Peyer's patch (tissue), 4 donors: Measurements from ENCODE around the gene MCTP1. TPM values are rescaled to one million over a fixed set of nuclear protein-coding genes. Genes with fewer than 3 reads are reported as not detected.

Source experiments
- DNase-seq, 3 donors: peaks; one replicate each; pipeline ENCODE4 v3.0.0-alpha.2; 2017 to 2019
- H3K27ac ChIP-seq, 4 donors: fragments of 200-600 bp; sonication (generic); one replicate each; pipeline ENCODE4 v1.5.1; 2016 to 2019
- H3K27me3 ChIP-seq, 2 donors: fragments of 200-600 bp; sonication (generic); one replicate each; pipeline ENCODE4 v1.5.1; 2019
- H3K36me3 ChIP-seq, 3 donors: fragments of 200-600 bp; sonication (generic); one replicate each; pipeline ENCODE4 v1.5.1; 2016 to 2019
- H3K4me1 ChIP-seq, 4 donors: fragments of 200-600 bp; sonication (generic); one replicate each; pipeline ENCODE4 v1.5.1; 2016 to 2019
- H3K4me3 ChIP-seq, 4 donors: fragments of 200-600 bp; sonication (generic); 1 replicate in 3 of 4; 2 replicates in 1 of 4; pipeline ENCODE4 v1.5.1; 2016 to 2019; ENCODE audit warnings: mild to moderate bottlenecking in 1 of 4
- H3K9me3 ChIP-seq, 4 donors: fragments of 200-600 bp; sonication (generic); one replicate each; pipeline ENCODE4 v1.5.1; 2016 to 2019; ENCODE audit warnings: mild to moderate bottlenecking in 1 of 4
- POLR2A ChIP-seq, 2 donors: fragments of 450-650 bp; IDR thresholded peaks; one replicate each; pipeline ENCODE4 v1.5.1; 2017; ENCODE audit warnings: antibody characterized with exemption in 2 of 2, mild to moderate bottlenecking in 2 of 2, moderate library complexity in 2 of 2
- total RNA-seq, 4 donors: library from RNA; depleted of rRNA; stranded (reverse); fragments of >200 nt; gene quantifications; one replicate each; pipeline ENCODE4 v1.1.0, GENCODE V29; 2016
- TF ChIP-seq, protein P1 (sequence below), 6 experiments: fragments of 450-650 bp in 4 of 6; fragments of 200-600 bp in 2 of 6; sonication (generic) in 1 of 6; IDR thresholded peaks; one replicate each; pipeline ENCODE4 v1.5.1; 2017 to 2019; ENCODE audit warnings: antibody characterized with exemption in 6 of 6, mild to moderate bottlenecking in 3 of 6, moderate library complexity in 1 of 6

MCTP1 gene
- total RNA-seq, 4 donors from 2014 or later: 4.7 to 61.1 (median 11.3) TPM

DNA sequence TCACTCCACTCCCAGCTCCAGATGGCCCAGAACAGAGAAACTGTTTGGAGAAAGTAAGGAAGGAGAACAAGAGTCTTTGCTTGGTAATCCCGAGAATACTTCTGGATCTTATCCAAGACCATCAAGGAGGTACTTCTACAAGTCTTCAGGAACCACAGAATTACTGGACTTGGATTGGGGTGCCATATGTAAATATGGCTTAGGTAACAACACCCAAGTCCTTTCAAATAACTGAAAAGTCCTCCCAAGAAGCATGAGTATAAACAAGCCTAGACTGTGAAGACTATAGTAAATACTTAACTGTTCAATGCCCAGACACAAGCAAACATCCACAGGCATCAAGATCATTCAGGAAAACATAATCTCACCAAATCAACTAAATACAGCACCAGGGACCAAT, 170.0 kb downstream of the MCTP1 start:
- DNase-seq: no peak
- Histone ChIP-seq H3K27me3 (no peaks in the 10 kb centered on the region), H3K4me3 (no peak overlapping the region), H3K9me3 (no peaks in the 10 kb centered on the region), H3K4me1 (no peaks in the 10 kb centered on the region), H3K27ac (no peak overlapping the region), H3K36me3 (no peaks in the 10 kb centered on the region)
- TF ChIP-seq POLR2A (IDR thresholded peaks at IDR 0.05): no peak
- TF ChIP-seq, protein P1, sequence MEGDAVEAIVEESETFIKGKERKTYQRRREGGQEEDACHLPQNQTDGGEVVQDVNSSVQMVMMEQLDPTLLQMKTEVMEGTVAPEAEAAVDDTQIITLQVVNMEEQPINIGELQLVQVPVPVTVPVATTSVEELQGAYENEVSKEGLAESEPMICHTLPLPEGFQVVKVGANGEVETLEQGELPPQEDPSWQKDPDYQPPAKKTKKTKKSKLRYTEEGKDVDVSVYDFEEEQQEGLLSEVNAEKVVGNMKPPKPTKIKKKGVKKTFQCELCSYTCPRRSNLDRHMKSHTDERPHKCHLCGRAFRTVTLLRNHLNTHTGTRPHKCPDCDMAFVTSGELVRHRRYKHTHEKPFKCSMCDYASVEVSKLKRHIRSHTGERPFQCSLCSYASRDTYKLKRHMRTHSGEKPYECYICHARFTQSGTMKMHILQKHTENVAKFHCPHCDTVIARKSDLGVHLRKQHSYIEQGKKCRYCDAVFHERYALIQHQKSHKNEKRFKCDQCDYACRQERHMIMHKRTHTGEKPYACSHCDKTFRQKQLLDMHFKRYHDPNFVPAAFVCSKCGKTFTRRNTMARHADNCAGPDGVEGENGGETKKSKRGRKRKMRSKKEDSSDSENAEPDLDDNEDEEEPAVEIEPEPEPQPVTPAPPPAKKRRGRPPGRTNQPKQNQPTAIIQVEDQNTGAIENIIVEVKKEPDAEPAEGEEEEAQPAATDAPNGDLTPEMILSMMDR (IDR thresholded peaks at IDR 0.05): no peak

DNA sequence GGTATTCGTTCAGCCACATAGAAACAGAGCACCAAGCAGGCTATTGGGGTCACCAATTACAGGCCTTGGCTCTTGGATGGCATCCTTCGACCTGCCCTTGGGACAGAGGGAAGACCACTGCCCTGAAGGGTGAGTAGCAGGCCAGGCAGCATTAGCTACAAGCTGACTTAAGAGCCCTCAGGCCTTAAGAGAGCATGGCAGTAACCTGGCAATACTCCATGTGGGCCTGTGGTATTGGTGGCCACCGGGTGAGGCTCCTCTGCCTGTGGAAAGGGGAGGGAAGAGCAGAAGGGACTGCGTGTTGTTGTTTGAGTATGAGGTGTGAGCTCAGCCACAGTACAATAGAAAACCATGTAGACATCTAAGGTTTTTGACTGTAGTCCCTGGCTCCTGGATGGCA, 170.6 kb downstream of the MCTP1 start:
- Histone ChIP-seq H3K36me3 (no peaks in the 10 kb centered on the region), H3K27me3 (no peaks in the 10 kb centered on the region), H3K4me3 (no peak overlapping the region), H3K27ac (no peak overlapping the region), H3K4me1 (no peaks in the 10 kb centered on the region), H3K9me3 (no peaks in the 10 kb centered on the region)
- DNase-seq: no peak
- TF ChIP-seq POLR2A (IDR thresholded peaks at IDR 0.05): no peak
- TF ChIP-seq, protein P1 (IDR thresholded peaks at IDR 0.05): no peak

DNA sequence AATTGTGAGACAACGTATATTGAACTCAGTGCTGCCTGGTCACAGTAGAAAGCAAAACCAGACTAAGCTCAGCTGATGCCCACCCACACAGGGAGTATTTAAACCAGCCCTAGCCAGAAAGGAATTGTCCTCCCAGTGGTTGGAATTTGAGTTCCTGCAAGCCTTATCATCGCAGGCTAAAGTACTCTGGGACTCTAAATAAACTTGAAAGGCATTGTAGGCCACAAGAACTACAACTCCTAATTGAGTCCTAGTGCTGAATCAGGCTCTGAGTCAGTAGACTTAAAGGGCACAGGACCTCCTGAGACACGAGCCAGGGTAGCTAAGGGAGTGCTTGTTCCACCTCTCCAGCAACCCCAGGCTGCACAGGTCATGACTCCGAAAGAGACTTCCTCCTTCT, 171.4 kb downstream of the MCTP1 start:
- Histone ChIP-seq H3K36me3 (no peaks in the 10 kb centered on the region), H3K4me1 (no peaks in the 10 kb centered on the region), H3K4me3 (no peak overlapping the region), H3K27me3 (no peaks in the 10 kb centered on the region), H3K9me3 (no peaks in the 10 kb centered on the region), H3K27ac (no peak overlapping the region)
- TF ChIP-seq, protein P1 (IDR thresholded peaks at IDR 0.05): no peak
- no peak for TF ChIP-seq POLR2A (IDR thresholded peaks at IDR 0.05)
- DNase-seq: no peak

DNA sequence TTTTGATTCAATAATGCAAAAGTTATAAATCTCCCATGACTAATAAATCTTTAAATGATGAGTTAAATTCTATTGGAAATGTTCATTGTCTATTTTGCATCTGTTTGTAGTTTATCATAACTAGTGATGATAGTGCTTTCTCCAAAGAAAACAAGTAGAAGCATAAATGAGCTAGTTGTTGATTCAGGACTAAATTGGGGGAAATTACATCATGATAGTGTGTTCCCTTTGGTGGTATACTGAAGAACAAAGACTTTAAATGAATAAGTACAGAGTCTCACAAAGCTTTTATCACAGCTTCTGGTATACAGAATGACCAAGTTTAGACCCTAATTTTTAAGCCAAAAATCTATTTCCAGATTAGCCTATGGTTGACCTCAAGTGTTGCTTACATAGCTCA, 173.8 kb downstream of the MCTP1 start:
- no peak overlapping the region for H3K27ac ChIP-seq
- H3K27me3 ChIP-seq: no peaks in the 10 kb centered on the region
- H3K4me1 ChIP-seq: no peaks in the 10 kb centered on the region
- no peak for DNase-seq
- no peak overlapping the region for H3K4me3 ChIP-seq
- no peaks in the 10 kb centered on the region for H3K9me3 ChIP-seq
- no peak for TF ChIP-seq POLR2A (IDR thresholded peaks at IDR 0.05)
- TF ChIP-seq, protein P1 (IDR thresholded peaks at IDR 0.05): no peak
- no peaks in the 10 kb centered on the region for H3K36me3 ChIP-seq

DNA sequence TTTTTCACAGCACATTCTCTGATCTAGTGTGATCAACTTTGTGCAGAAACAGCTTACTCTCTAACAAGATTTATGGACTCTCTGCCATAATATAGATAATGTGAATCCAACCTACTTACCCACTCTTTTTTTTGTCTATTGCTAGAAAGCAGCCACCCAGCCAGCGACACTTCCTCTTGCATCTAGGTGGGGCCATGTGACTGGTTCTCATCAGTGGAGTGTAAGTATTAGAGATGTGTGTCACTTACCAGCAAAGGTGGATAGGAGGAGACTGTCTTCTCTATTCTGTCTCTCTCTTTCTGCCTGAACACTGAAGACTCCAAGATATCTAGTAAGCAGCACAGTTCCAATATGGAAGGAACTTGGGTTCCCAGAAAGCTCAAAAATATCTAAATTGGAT, 174.8 kb downstream of the MCTP1 start:
- TF ChIP-seq POLR2A (IDR thresholded peaks at IDR 0.05): no peak
- TF ChIP-seq, protein P1 (IDR thresholded peaks at IDR 0.05): no peak
- no peaks in the 10 kb centered on the region for H3K4me1 ChIP-seq
- H3K4me3 ChIP-seq: no peak overlapping the region
- H3K36me3 ChIP-seq: no peaks in the 10 kb centered on the region
- DNase-seq: no peak
- no peaks in the 10 kb centered on the region for H3K9me3 ChIP-seq
- H3K27me3 ChIP-seq: no peaks in the 10 kb centered on the region
- H3K27ac ChIP-seq: no peak overlapping the region

DNA sequence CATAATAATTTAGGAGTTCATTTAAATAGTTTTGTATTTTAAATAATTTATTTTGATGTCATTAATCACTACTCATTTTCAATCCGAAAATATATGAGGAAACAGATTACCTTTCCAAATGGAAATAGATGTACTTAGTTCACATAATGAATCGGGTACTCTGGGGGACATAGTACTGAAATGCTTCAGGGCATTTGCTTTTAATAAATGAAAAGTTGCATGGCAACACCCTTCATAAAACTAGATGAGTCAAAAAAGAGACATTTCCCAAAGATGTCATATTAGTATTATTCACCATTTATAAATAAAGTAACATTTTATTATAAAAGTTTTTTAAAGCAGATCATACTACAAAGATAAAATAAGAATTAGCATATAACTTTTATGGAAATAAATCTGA, 177.8 kb downstream of the MCTP1 start:
- Histone ChIP-seq H3K4me3 (no peak overlapping the region), H3K9me3 (no peaks in the 10 kb centered on the region), H3K27me3 (no peaks in the 10 kb centered on the region), H3K4me1 (no peaks in the 10 kb centered on the region), H3K27ac (no peak overlapping the region), H3K36me3 (no peaks in the 10 kb centered on the region)
- DNase-seq: no peak
- TF ChIP-seq, protein P1 (IDR thresholded peaks at IDR 0.05): no peak
- TF ChIP-seq POLR2A (IDR thresholded peaks at IDR 0.05): no peak
